DND-41 (cell line): ENCODE data around the gene C1orf21.

Experiments used
- EZH2 ChIP-seq: IDR thresholded peaks from 3 replicates; pipeline ENCODE4 v1.6.1; 2012; ENCODE audit warnings: borderline replicate concordance, low read depth, mild to moderate bottlenecking, moderate library complexity, low read length, inconsistent platforms; ENCODE audit not compliant: severe bottlenecking
- TF ChIP-seq, protein P1 (sequence below): IDR thresholded peaks from 2 replicates; pipeline ENCODE4 v1.5.1; 2012; ENCODE audit warnings: borderline replicate concordance, low read length, moderate library complexity, mild to moderate bottlenecking; ENCODE audit not compliant: poor library complexity, severe bottlenecking; ENCODE audit errors: extremely low read depth

DNA sequence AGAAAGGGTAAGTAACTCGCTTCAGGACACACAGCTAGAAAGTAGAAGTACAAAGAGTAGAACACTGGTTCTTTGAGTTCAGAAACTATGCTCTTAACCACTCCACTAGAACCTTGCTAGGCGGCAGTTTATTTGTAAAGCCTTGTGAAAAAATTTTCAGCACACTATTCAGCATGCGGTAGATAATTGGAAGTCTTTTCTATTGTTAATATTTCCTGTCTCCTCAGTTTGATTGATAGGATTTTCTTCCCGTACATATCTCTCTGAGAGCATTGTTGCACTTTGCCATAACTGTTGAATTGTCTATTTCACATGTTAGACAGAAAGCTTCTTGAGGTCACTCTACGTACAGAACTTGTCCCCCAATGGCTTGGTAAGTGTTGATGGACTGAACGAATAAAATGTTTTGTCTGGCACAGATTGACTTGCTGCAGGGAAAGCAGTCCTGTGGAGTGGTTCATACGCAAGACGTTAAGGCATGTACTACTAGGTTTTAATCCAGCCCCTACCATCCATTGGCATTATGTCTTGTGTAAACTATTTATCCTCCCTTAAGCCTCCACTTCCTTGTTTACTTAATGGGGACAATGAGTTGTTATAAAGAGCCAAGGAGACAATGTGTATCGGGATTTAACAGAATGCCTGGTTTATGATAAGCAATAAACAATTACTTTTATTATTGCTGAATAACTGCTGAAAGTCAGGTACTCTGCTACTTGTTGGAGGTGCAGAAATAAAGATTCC lies 35.8 kb downstream of the C1orf21 start:
- TF ChIP-seq, protein P1, sequence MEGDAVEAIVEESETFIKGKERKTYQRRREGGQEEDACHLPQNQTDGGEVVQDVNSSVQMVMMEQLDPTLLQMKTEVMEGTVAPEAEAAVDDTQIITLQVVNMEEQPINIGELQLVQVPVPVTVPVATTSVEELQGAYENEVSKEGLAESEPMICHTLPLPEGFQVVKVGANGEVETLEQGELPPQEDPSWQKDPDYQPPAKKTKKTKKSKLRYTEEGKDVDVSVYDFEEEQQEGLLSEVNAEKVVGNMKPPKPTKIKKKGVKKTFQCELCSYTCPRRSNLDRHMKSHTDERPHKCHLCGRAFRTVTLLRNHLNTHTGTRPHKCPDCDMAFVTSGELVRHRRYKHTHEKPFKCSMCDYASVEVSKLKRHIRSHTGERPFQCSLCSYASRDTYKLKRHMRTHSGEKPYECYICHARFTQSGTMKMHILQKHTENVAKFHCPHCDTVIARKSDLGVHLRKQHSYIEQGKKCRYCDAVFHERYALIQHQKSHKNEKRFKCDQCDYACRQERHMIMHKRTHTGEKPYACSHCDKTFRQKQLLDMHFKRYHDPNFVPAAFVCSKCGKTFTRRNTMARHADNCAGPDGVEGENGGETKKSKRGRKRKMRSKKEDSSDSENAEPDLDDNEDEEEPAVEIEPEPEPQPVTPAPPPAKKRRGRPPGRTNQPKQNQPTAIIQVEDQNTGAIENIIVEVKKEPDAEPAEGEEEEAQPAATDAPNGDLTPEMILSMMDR, result no peak
- no peak for TF ChIP-seq EZH2
